Suprapubic skin (tissue), 4 donors: ENCODE results near the gene ZNF668.

Experiments used
- EP300 ChIP-seq: sonication (generic); formaldehyde crosslinking; IDR thresholded peaks from one replicate; pipeline ENCODE4 v1.6.1; 2017; ENCODE audit warnings: antibody characterized with exemption
- POLR2A ChIP-seq, 2 donors: fragments of 450-650 bp; IDR thresholded peaks; one replicate each; pipeline ENCODE4 v1.6.1; 2017; ENCODE audit warnings: antibody characterized with exemption in 2 of 2, mild to moderate bottlenecking in 2 of 2, moderate library complexity in 2 of 2
- POLR2AphosphoS5 ChIP-seq, 3 donors: sonication (generic); formaldehyde crosslinking; IDR thresholded peaks; one replicate each; pipeline ENCODE4 v1.6.1; 2017; ENCODE audit warnings: antibody characterized with exemption in 3 of 3
- TF ChIP-seq, protein P1 (sequence below), 2 donors: fragments of 200-600 bp in 1 of 2; fragments of 450-650 bp in 1 of 2; sonication (generic) in 1 of 2; IDR thresholded peaks; one replicate each; pipeline ENCODE4 v1.5.1; 2016 to 2019; ENCODE audit warnings: antibody characterized with exemption in 2 of 2, mild to moderate bottlenecking in 1 of 2, moderate library complexity in 1 of 2

GRCh38 chr16:31080756-31081419 lies 6.8 kb upstream of the ZNF668 start:
- TF ChIP-seq POLR2A (IDR thresholded peaks at IDR 0.05) (no peak), POLR2AphosphoS5 (IDR thresholded peaks at IDR 0.05) (no peak), EP300 (no peak)
- TF ChIP-seq, protein P1, sequence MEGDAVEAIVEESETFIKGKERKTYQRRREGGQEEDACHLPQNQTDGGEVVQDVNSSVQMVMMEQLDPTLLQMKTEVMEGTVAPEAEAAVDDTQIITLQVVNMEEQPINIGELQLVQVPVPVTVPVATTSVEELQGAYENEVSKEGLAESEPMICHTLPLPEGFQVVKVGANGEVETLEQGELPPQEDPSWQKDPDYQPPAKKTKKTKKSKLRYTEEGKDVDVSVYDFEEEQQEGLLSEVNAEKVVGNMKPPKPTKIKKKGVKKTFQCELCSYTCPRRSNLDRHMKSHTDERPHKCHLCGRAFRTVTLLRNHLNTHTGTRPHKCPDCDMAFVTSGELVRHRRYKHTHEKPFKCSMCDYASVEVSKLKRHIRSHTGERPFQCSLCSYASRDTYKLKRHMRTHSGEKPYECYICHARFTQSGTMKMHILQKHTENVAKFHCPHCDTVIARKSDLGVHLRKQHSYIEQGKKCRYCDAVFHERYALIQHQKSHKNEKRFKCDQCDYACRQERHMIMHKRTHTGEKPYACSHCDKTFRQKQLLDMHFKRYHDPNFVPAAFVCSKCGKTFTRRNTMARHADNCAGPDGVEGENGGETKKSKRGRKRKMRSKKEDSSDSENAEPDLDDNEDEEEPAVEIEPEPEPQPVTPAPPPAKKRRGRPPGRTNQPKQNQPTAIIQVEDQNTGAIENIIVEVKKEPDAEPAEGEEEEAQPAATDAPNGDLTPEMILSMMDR (IDR thresholded peaks at IDR 0.05): no peak
